HCT116 (cell line): ENCODE data around the gene TOX2.

Experiments
- ATF3 ChIP-seq: IDR thresholded peaks from 2 replicates; pipeline ENCODE4 v1.6.1; 2012
- CTCF ChIP-seq, 3 experiments: fragments of 200-600 bp in 1 of 3; sonication (generic) in 1 of 3; IDR thresholded peaks in 2 of 3; conservative IDR thresholded peaks in 1 of 3; 2 replicates each; pipeline ENCODE4 v1.5.1; 2012 to 2017; ENCODE audit warnings: low read depth in 2 of 3, low read length in 2 of 3, antibody characterized with exemption in 1 of 3, borderline replicate concordance in 1 of 3, control low read depth in 1 of 3, mild to moderate bottlenecking in 1 of 3, mixed read lengths in 1 of 3, mixed run types in 1 of 3, moderate library complexity in 1 of 3; ENCODE audit not compliant: insufficient read depth in 1 of 3
- EZH2 ChIP-seq: fragments of 200-600 bp; sonication (generic); IDR thresholded peaks from 2 replicates; pipeline ENCODE4 v1.6.1; 2017; ENCODE audit warnings: antibody characterized with exemption, mixed run types
- EZH2phosphoT487 ChIP-seq: fragments of 200-600 bp; IDR thresholded peaks from 2 replicates; pipeline ENCODE4 v1.6.1; 2018; ENCODE audit warnings: antibody characterized with exemption, borderline replicate concordance
- JUND ChIP-seq: IDR thresholded peaks from 2 replicates; pipeline ENCODE4 v1.6.1; 2012
- MAX ChIP-seq: IDR thresholded peaks from 2 replicates; pipeline ENCODE4 v1.6.1; 2012
- POLR2A ChIP-seq: IDR thresholded peaks from 2 replicates; pipeline ENCODE4 v1.7.0; 2011; ENCODE audit warnings: borderline replicate concordance; ENCODE audit not compliant: insufficient read depth, insufficient read length; ENCODE audit errors: extremely low read depth
- POLR2AphosphoS5 ChIP-seq: IDR thresholded peaks from 2 replicates; pipeline ENCODE4 v1.6.1; 2011; ENCODE audit warnings: mild to moderate bottlenecking, low read depth, low read length, moderate library complexity
- REST ChIP-seq: IDR thresholded peaks from 2 replicates; pipeline ENCODE4 v1.6.1; 2012; ENCODE audit warnings: low read depth
- SIN3A ChIP-seq: IDR thresholded peaks from 2 replicates; pipeline ENCODE4 v1.6.1; 2012; ENCODE audit warnings: low read depth
- TCF7L2 ChIP-seq: IDR thresholded peaks from 2 replicates; pipeline ENCODE4 v1.7.0; 2011; ENCODE audit warnings: borderline replicate concordance, inconsistent platforms; ENCODE audit not compliant: insufficient read depth, insufficient read length; ENCODE audit errors: extremely low read depth

GRCh38 chr20:44085616-44086434 is 171.2 kb downstream of the TOX2 start:
- no peak for TF ChIP-seq JUND
- TF ChIP-seq CTCF (IDR thresholded peaks at IDR 0.05 in 2 of 3, conservative IDR thresholded peaks at IDR 0.05 in 1 of 3; ENCODE audit: borderline replicate concordance in 1 of 3, insufficient read depth in 1 of 3, low read depth in 2 of 3, low read length in 2 of 3) = no peak
- no peak for TF ChIP-seq TCF7L2
- no peak for TF ChIP-seq EZH2phosphoT487
- TF ChIP-seq MAX = no peak
- no peak for TF ChIP-seq ATF3
- no peak for TF ChIP-seq EZH2
- no peak for TF ChIP-seq POLR2A
- TF ChIP-seq SIN3A = no peak
- TF ChIP-seq POLR2AphosphoS5 = no peak
- TF ChIP-seq REST = no peak
